Hepatocyte (in vitro differentiated cells): ENCODE data around the gene TRPT1. TPM values are rescaled to one million over a fixed set of nuclear protein-coding genes. Genes with fewer than 3 reads are reported as not detected.

Experiments
- DNase-seq: peaks from one replicate; pipeline ENCODE4 v3.0.0-alpha.2; 2016; ENCODE audit warnings: low spot score
- H2AFZ ChIP-seq: fragments of 200-600 bp; sonication (generic); 2 replicates; pipeline ENCODE4 v1.6.0; 2016; ENCODE audit warnings: antibody characterized with exemption, mild to moderate bottlenecking
- H3K27ac ChIP-seq: fragments of 200-600 bp; sonication (generic); 2 replicates; pipeline ENCODE4 v1.5.1; 2016; ENCODE audit warnings: mild to moderate bottlenecking
- H3K27me3 ChIP-seq: fragments of 200-600 bp; sonication (generic); 2 replicates; pipeline ENCODE4 v1.6.1; 2016
- H3K36me3 ChIP-seq: fragments of 200-600 bp; sonication (generic); replicated peaks from 2 replicates; pipeline ENCODE4 v1.5.1; 2016; ENCODE audit warnings: low read depth; ENCODE audit not compliant: insufficient read depth
- H3K4me1 ChIP-seq: fragments of 200-600 bp; sonication (generic); 2 replicates; pipeline ENCODE4 v1.5.1; 2016; ENCODE audit warnings: mild to moderate bottlenecking, moderate library complexity; ENCODE audit not compliant: insufficient read depth
- H3K4me2 ChIP-seq: fragments of 200-600 bp; sonication (generic); 2 replicates; pipeline ENCODE4 v1.6.0; 2016
- H3K4me3 ChIP-seq: fragments of 200-600 bp; sonication (generic); 2 replicates; pipeline ENCODE4 v1.5.1; 2016; ENCODE audit warnings: mild to moderate bottlenecking
- H3K79me2 ChIP-seq: fragments of 200-600 bp; sonication (generic); 2 replicates; pipeline ENCODE4 v1.6.0; 2017; ENCODE audit warnings: mild to moderate bottlenecking
- H3K9me2 ChIP-seq: fragments of 200-600 bp; sonication (generic); replicated peaks from 2 replicates; pipeline ENCODE4 v1.6.0; 2017; ENCODE audit warnings: mild to moderate bottlenecking; ENCODE audit not compliant: insufficient read depth
- H3K9me3 ChIP-seq: fragments of 200-600 bp; sonication (generic); 2 replicates; pipeline ENCODE4 v1.5.1; 2016; ENCODE audit warnings: low read depth, mild to moderate bottlenecking
- H4K20me1 ChIP-seq: fragments of 200-600 bp; sonication (generic); 2 replicates; pipeline ENCODE4 v1.6.0; 2016; ENCODE audit warnings: mild to moderate bottlenecking; ENCODE audit not compliant: insufficient read depth, poor library complexity, severe bottlenecking
- EZH2 ChIP-seq: fragments of 200-600 bp; sonication (generic); IDR thresholded peaks from 2 replicates; pipeline ENCODE4 v1.6.1; 2016; ENCODE audit warnings: antibody characterized with exemption, mild to moderate bottlenecking, borderline replicate concordance
- EZH2phosphoT487 ChIP-seq: fragments of 200-600 bp; sonication (generic); IDR thresholded peaks from one replicate; pipeline ENCODE4 v1.6.1; 2018; ENCODE audit warnings: antibody characterized with exemption, mild to moderate bottlenecking, low read depth, moderate library complexity; ENCODE audit not compliant: unreplicated experiment, severe bottlenecking
- WGBS: methylation state at CpG from one replicate; pipeline ENCODE4 v1.1.6; 2016; ENCODE audit warnings: low lambda C conversion rate; ENCODE audit errors: missing lambda C conversion rate; 5-methylcytosine and 5-hydroxymethylcytosine counted together
- polyA plus RNA-seq: library from polyadenylated mRNA; unstranded; fragments of >200 nt; fragmentation: Nextera tagmentation; extraction: Ambion mirVana; gene quantifications from 2 replicates; pipeline ENCODE4 v1.2.1, GENCODE V29; 2016
- total RNA-seq: library from RNA; depleted of rRNA; stranded (reverse); fragments of >200 nt; gene quantifications from 2 replicates; pipeline ENCODE4 v1.2.3, GENCODE V29; 2014
- TF ChIP-seq, protein P1 (sequence below): fragments of 200-600 bp; sonication (generic); IDR thresholded peaks from 2 replicates; pipeline ENCODE4 v1.5.1; 2016; ENCODE audit warnings: antibody characterized with exemption, mild to moderate bottlenecking; ENCODE audit not compliant: poor library complexity

The TRPT1 gene
- total and polyA plus RNA-seq, 2 experiments from 2014 or later = 52.8 to 55.5 TPM

DNA sequence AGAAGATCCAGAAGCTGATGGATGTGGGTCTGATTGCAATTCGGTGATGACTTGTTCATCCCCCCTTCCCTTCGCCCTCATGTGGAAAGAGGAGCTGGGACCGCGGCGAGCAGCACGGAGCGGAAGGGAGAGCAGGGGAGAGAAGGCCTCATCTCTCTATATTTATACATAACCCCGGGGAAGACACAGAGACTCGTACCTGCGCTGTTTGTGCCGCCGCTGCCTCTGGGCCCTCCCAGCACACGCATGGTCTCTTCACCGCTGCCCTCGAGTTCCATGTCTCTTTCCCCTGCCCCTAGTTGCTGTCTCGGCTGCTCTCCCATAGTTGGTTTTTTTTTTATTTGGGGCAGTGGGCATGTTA is 21.9 kb downstream of the TRPT1 start:
- WGBS = 91% methylated on average over 15 of the region's 16 CpGs
- H2AFZ ChIP-seq = no peak overlapping the region
- no peaks in the 10 kb centered on the region for H3K36me3 ChIP-seq

DNA sequence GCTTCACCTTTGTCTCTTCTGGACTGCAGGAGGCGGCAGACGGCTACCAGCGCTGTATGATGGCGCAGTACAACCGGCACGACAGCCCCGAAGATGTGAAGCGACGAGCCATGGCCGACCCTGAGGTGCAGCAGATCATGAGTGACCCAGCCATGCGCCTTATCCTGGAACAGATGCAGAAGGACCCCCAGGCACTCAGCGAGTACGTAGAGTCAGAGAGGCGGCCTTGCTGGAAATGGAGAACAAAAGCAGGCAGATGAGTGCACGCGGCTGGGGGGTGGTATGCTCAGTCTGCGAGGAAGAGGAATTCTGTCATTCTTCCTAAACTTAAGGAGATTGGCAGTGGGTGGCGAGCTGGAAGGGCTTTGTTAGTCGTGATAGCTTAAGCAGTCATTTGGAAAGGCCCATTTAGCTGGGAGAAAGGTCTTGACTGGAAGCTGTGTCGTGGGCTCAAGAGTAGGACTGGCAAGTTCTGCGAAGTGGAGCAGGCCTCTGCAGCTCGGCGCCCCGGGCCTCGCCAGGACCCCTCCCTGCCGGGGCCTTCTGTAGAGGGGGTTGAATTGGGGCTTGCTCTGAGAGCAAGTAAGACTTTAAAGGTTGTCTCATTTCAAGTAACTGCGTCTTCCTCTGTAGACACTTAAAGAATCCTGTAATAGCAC is 22.4 kb downstream of the TRPT1 start:
- 96% methylated on average over 27 of the region's 27 CpGs for WGBS
- DNase-seq = no peak
- H3K36me3 ChIP-seq = no peaks in the 10 kb centered on the region

More for the DNA sequence above, 21.9 kb downstream of the TRPT1 start:
- H3K9me3 ChIP-seq = no peaks in the 10 kb centered on the region
- no peak overlapping the region for H3K4me2 ChIP-seq
- no peak overlapping the region for H3K27ac ChIP-seq
- no peaks in the 10 kb centered on the region for H3K9me2 ChIP-seq
- no peak overlapping the region for H3K4me3 ChIP-seq
- no peak for DNase-seq
- no peaks in the 10 kb centered on the region for H3K27me3 ChIP-seq
- no peaks in the 10 kb centered on the region for H3K4me1 ChIP-seq
- H3K79me2 ChIP-seq = no peaks in the 10 kb centered on the region
- no peak for TF ChIP-seq EZH2phosphoT487
- TF ChIP-seq, protein P1, sequence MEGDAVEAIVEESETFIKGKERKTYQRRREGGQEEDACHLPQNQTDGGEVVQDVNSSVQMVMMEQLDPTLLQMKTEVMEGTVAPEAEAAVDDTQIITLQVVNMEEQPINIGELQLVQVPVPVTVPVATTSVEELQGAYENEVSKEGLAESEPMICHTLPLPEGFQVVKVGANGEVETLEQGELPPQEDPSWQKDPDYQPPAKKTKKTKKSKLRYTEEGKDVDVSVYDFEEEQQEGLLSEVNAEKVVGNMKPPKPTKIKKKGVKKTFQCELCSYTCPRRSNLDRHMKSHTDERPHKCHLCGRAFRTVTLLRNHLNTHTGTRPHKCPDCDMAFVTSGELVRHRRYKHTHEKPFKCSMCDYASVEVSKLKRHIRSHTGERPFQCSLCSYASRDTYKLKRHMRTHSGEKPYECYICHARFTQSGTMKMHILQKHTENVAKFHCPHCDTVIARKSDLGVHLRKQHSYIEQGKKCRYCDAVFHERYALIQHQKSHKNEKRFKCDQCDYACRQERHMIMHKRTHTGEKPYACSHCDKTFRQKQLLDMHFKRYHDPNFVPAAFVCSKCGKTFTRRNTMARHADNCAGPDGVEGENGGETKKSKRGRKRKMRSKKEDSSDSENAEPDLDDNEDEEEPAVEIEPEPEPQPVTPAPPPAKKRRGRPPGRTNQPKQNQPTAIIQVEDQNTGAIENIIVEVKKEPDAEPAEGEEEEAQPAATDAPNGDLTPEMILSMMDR = no peak
- no peak for TF ChIP-seq EZH2
- H4K20me1 ChIP-seq = no peaks in the 10 kb centered on the region

DNA sequence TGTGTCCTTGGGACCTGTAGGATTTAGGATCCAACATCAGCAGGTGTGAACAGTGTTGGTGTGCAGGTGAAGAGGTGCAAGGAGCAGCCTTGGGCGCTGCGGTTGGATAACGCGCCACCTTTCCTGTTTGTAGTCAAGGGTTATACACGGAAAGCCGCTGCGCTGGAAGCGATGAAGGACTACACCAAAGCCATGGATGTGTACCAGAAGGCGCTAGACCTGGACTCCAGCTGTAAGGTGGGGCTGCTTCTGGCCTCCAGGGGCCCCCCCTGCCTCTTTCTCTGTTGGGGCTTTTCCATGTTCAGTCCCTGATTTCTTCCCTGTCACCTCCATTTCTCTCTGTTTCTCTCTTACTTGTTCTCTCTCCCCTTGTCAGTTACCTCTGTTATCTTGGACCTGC is 23.0 kb downstream of the TRPT1 start:
- no peaks in the 10 kb centered on the region for H3K27me3 ChIP-seq
- 96% methylated on average over 9 of the region's 9 CpGs for WGBS
- H3K4me2 ChIP-seq = no peak overlapping the region
- TF ChIP-seq EZH2phosphoT487 = no peak
- TF ChIP-seq, protein P1 = no peak
- TF ChIP-seq EZH2 = no peak
- no peak overlapping the region for H3K27ac ChIP-seq
- no peaks in the 10 kb centered on the region for H3K79me2 ChIP-seq
- DNase-seq = no peak
- no peaks in the 10 kb centered on the region for H4K20me1 ChIP-seq
- H3K4me1 ChIP-seq = no peaks in the 10 kb centered on the region
- H3K4me3 ChIP-seq = no peak overlapping the region
- no peaks in the 10 kb centered on the region for H3K9me3 ChIP-seq
- no peak overlapping the region for H2AFZ ChIP-seq
- H3K36me3 ChIP-seq = no peaks in the 10 kb centered on the region
- no peaks in the 10 kb centered on the region for H3K9me2 ChIP-seq

More for the DNA sequence above, 22.4 kb downstream of the TRPT1 start:
- TF ChIP-seq, protein P1 = no peak
- TF ChIP-seq EZH2phosphoT487 (no peak), EZH2 (no peak)
- no peak overlapping the region for H3K4me2 ChIP-seq
- no peaks in the 10 kb centered on the region for H3K9me3 ChIP-seq
- no peaks in the 10 kb centered on the region for H3K9me2 ChIP-seq
- H4K20me1 ChIP-seq = no peaks in the 10 kb centered on the region
- H3K4me3 ChIP-seq = no peak overlapping the region
- H3K27me3 ChIP-seq = no peaks in the 10 kb centered on the region
- H2AFZ ChIP-seq = no peak overlapping the region
- H3K27ac ChIP-seq = no peak overlapping the region
- no peaks in the 10 kb centered on the region for H3K4me1 ChIP-seq
- H3K79me2 ChIP-seq = no peaks in the 10 kb centered on the region
